ENCODE results near the gene ROBO1. TPM values are rescaled to one million over a fixed set of nuclear protein-coding genes. Genes with fewer than 3 reads are reported as not detected.

ROBO1 gene
- total RNA-seq, 2 experiments from 2014 or later, result 3.0 to 3.1 TPM

DNA sequence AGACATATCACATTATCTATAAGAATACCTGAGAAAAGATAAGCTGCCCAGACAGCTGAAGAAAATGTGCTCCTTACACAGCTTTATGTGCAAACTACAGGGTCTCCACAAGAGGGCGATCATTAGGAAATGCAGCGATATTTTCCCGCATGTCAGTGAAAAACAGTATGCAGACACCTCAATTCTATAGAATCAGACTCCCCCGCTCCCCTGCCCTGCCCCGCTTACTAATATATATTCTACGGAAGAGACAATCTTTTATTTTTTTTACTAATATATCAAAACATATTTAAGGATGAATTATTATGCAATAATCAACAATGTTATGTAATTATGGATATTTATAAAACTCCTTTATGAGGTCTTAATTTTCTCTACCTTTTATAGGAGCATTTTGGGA is 681.3 kb downstream of the ROBO1 start:
- ATAC-seq, result peak; percentile 57
- CTCF ChIA-PET, result interaction anchor here (0.6 to 1.4 kb wide), 7 partner anchors 15 to 429 kb away, joined by 3 to 4 read pairs (median 3); no protein-coding TSS in a partner anchor

DNA sequence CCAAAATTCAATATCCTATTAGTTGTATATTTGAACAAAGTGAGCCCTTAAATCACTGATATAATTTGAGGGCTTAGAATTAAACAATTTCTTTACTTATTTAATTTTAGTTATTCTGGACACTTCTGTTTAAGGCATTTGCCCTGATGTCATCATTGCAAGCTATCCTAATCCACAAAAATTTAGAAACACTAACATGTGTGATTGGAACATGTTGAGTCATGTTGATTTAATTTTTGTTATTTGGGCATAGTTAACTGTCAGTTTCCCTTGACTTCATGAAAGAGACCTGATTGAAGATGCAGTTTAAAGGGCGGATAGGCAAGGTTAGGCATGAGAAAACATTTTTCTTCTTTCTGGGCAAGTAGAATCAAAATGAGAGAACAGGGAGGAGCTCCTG is 682.6 kb downstream of the ROBO1 start:
- H3K36me3 Mint-ChIP-seq (ENCODE audit: low read depth), result no peaks in the 10 kb centered on the region
- CTCF ChIA-PET, result no interaction called here
- POLR2A ChIA-PET, result no interaction called here
- H3K27me3 Mint-ChIP-seq (ENCODE audit: low read depth), result no peaks in the 10 kb centered on the region
- ATAC-seq (no peak), DNase-seq (no peak)
- no peak overlapping the region for H3K27ac Mint-ChIP-seq
- H3K9me3 Mint-ChIP-seq (ENCODE audit: insufficient read depth), result no peaks in the 10 kb centered on the region
- H3K4me3 Mint-ChIP-seq, result no peak overlapping the region
- H3K4me1 Mint-ChIP-seq (ENCODE audit: low read depth), result no peaks in the 10 kb centered on the region

More for the DNA sequence above, 681.3 kb downstream of the ROBO1 start:
- Mint-ChIP-seq H3K4me1 (ENCODE audit: low read depth) (no peaks in the 10 kb centered on the region), H3K27me3 (ENCODE audit: low read depth) (no peaks in the 10 kb centered on the region), H3K4me3 (no peak overlapping the region), H3K36me3 (ENCODE audit: low read depth) (no peaks in the 10 kb centered on the region), H3K9me3 (ENCODE audit: insufficient read depth) (no peaks in the 10 kb centered on the region), H3K27ac (no peak overlapping the region)
- POLR2A ChIA-PET, result no interaction called here
- peak; percentile 42 for DNase-seq

DNA sequence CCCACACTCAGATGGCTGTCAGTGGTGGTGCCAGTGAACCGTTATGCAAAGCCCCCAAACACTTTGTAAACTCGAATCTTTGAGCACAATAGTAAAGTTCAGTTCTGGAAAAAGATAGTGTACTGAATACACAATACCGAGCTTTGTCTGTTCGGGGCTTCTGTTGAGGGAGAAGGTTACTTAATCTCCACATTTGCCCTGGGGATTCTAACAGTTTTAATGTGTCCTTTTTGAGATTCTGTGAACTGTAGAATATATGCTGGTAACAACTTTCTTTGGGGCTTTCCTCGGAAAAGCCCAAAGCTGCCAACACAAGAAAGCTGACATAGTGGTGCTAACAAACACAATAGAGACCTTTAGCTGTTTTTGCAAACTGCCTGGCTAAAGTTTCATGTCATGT is 686.5 kb downstream of the ROBO1 start:
- no peaks in the 10 kb centered on the region for H3K36me3 Mint-ChIP-seq (ENCODE audit: low read depth)
- ATAC-seq (no peak), DNase-seq (no peak)
- CTCF ChIA-PET, result no interaction called here
- no peak overlapping the region for H3K4me3 Mint-ChIP-seq
- H3K9me3 Mint-ChIP-seq (ENCODE audit: insufficient read depth), result no peaks in the 10 kb centered on the region
- POLR2A ChIA-PET, result no interaction called here
- H3K27me3 Mint-ChIP-seq (ENCODE audit: low read depth), result no peaks in the 10 kb centered on the region
- no peaks in the 10 kb centered on the region for H3K4me1 Mint-ChIP-seq (ENCODE audit: low read depth)
- H3K27ac Mint-ChIP-seq, result no peak overlapping the region

DNA sequence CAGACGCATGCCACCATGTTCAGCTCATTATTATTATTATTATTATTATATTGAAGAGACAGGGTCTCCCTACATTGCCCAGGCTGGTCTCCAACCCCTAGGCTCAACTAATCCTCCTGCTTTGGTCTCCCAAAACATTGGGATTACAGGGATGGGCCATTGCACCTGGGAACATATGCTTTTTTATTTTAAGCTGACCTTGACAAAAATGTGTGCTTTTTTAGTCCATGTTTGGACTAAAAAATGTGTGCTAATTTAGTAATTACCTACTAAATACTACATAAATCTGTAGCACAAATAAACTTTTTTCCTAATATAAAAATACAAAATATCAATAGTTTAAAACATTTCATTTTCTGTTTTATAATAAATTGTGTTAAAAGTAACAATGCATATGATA is 693.2 kb downstream of the ROBO1 start:
- H3K36me3 Mint-ChIP-seq (ENCODE audit: low read depth), result no peaks in the 10 kb centered on the region
- CTCF ChIA-PET, result no interaction called here
- H3K9me3 Mint-ChIP-seq (ENCODE audit: insufficient read depth), result no peaks in the 10 kb centered on the region
- ATAC-seq (no peak), DNase-seq (no peak)
- no peak overlapping the region for H3K4me3 Mint-ChIP-seq
- H3K27me3 Mint-ChIP-seq (ENCODE audit: low read depth), result no peaks in the 10 kb centered on the region
- POLR2A ChIA-PET, result no interaction called here
- H3K27ac Mint-ChIP-seq, result no peak overlapping the region
- no peaks in the 10 kb centered on the region for H3K4me1 Mint-ChIP-seq (ENCODE audit: low read depth)

DNA sequence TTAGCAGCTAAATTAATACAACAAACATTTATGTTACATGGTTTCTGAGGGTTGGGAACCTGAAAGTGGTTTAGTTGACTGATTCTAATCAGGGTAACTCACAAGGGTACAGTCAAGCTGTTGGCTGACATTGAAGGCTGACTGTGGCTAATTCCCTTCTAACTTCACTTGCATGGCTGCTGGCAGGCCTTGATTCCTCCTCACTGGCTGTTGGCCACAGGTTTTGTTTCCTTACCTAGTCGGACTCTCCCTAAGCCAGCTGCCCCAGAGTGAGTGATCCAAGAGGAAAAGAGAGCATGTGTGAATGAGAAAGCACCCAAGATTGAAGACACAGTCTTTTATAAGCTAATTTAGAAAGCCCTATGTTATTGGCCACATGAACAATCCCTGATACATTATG is 700.1 kb downstream of the ROBO1 start:
- H3K27ac Mint-ChIP-seq, result no peak overlapping the region
- no peak overlapping the region for H3K4me3 Mint-ChIP-seq
- no peaks in the 10 kb centered on the region for H3K9me3 Mint-ChIP-seq (ENCODE audit: insufficient read depth)
- ATAC-seq (no peak), DNase-seq (no peak)
- ChIA-PET POLR2A (no interaction called here), CTCF (no interaction called here)
- no peaks in the 10 kb centered on the region for H3K27me3 Mint-ChIP-seq (ENCODE audit: low read depth)
- no peaks in the 10 kb centered on the region for H3K36me3 Mint-ChIP-seq (ENCODE audit: low read depth)
- no peaks in the 10 kb centered on the region for H3K4me1 Mint-ChIP-seq (ENCODE audit: low read depth)

DNA sequence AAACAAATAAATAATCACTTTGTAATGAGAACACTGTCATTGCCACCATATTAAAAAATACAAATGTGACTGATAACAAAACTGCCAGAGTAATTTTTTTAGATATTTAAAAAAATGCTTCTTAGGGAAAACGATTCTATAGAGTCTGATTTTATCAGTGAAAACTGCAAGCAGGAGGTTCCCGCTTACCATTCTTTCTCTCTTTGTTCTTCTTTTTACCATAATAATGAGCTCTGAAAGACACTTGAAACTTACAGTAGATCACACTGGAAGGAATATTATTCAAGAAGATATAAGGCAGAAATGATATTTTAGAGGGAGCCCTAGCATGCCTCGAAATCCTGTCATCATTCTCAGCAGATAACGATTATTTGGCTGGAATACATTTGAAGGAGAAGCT is 701.3 kb downstream of the ROBO1 start:
- no peaks in the 10 kb centered on the region for H3K27me3 Mint-ChIP-seq (ENCODE audit: low read depth)
- no peaks in the 10 kb centered on the region for H3K36me3 Mint-ChIP-seq (ENCODE audit: low read depth)
- H3K4me1 Mint-ChIP-seq (ENCODE audit: low read depth), result no peaks in the 10 kb centered on the region
- ATAC-seq (no peak), DNase-seq (no peak)
- CTCF ChIA-PET, result no interaction called here
- POLR2A ChIA-PET, result no interaction called here
- H3K4me3 Mint-ChIP-seq, result no peak overlapping the region
- no peaks in the 10 kb centered on the region for H3K9me3 Mint-ChIP-seq (ENCODE audit: insufficient read depth)
- no peak overlapping the region for H3K27ac Mint-ChIP-seq

DNA sequence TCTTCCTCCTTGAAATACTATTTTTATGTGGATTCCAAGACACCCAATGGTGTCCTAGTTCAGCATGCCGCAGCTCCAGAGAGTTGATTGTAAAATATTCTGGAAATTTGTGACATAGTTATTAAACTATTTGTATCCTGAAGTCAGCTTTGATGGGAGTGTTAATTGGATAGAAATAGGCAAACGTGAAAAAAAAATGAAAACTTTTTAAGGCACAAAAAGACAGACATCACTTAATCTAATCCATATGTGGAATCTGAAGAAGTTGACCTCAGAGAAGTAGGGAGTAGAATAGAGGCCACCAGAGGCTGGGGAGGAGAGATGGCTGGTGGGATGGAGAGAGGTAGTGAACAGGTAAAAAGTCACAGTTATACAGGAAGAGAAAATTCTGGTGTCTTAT is 704.2 kb downstream of the ROBO1 start:
- Mint-ChIP-seq H3K36me3 (ENCODE audit: low read depth) (no peaks in the 10 kb centered on the region), H3K4me3 (no peak overlapping the region), H3K4me1 (ENCODE audit: low read depth) (no peaks in the 10 kb centered on the region), H3K9me3 (ENCODE audit: insufficient read depth) (peaks cover 12% of the 10 kb centered on the region), H3K27me3 (ENCODE audit: low read depth) (no peaks in the 10 kb centered on the region), H3K27ac (no peak overlapping the region)
- ChIA-PET CTCF (no interaction called here), POLR2A (no interaction called here)
- ATAC-seq (no peak), DNase-seq (no peak)

DNA sequence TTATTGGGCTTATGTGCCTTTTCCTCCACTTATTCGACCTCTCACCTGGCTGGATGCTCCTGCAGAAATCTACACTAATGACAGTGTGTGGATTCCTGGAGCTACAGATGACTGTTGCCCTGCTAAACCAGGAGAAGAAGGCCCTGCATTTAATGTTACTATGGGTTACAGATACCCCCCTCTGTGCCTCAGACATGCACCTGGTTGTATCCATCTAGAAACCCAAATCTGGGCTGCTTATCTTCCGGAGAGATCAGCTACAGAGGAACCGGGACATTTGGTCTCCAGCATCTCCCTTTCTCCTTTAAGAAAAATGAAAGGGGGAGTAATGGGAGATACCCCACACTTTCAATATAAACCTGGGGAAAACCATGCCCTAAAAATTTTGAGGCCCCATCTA is 710.0 kb downstream of the ROBO1 start:
- ChIA-PET POLR2A (no interaction called here), CTCF (no interaction called here)
- H3K27me3 Mint-ChIP-seq (ENCODE audit: low read depth), result no peaks in the 10 kb centered on the region
- H3K4me1 Mint-ChIP-seq (ENCODE audit: low read depth), result no peaks in the 10 kb centered on the region
- no peak overlapping the region for H3K27ac Mint-ChIP-seq
- H3K9me3 Mint-ChIP-seq (ENCODE audit: insufficient read depth), result peaks cover 26% of the 10 kb centered on the region
- no peaks in the 10 kb centered on the region for H3K36me3 Mint-ChIP-seq (ENCODE audit: low read depth)
- no peak for DNase-seq
- no peak for ATAC-seq
- H3K4me3 Mint-ChIP-seq, result no peak overlapping the region

DNA sequence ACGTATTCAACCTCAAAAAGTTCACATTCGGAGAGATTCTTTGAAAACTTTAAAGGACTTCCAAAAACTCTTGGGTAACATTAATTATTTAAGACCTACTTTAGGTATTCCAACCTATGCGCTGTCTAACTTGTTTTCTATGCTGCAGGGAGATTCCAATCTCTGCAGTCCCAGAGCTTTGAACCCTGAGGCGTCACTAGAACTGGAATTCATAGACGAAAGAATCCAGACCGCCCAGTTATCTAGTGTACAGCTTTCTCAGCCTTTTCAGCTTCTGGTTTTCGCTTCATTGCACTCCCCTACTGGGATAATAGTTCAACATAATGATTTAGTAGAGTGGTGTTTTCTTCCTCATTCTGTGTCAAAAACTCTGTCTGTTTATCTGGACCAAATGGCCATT is 711.3 kb downstream of the ROBO1 start:
- no peaks in the 10 kb centered on the region for H3K36me3 Mint-ChIP-seq (ENCODE audit: low read depth)
- no peaks in the 10 kb centered on the region for H3K4me1 Mint-ChIP-seq (ENCODE audit: low read depth)
- H3K9me3 Mint-ChIP-seq (ENCODE audit: insufficient read depth), result peaks cover 34% of the 10 kb centered on the region
- H3K4me3 Mint-ChIP-seq, result no peak overlapping the region
- ChIA-PET CTCF (no interaction called here), POLR2A (no interaction called here)
- ATAC-seq, result no peak
- H3K27me3 Mint-ChIP-seq (ENCODE audit: low read depth), result no peaks in the 10 kb centered on the region
- DNase-seq, result no peak
- no peak overlapping the region for H3K27ac Mint-ChIP-seq

DNA sequence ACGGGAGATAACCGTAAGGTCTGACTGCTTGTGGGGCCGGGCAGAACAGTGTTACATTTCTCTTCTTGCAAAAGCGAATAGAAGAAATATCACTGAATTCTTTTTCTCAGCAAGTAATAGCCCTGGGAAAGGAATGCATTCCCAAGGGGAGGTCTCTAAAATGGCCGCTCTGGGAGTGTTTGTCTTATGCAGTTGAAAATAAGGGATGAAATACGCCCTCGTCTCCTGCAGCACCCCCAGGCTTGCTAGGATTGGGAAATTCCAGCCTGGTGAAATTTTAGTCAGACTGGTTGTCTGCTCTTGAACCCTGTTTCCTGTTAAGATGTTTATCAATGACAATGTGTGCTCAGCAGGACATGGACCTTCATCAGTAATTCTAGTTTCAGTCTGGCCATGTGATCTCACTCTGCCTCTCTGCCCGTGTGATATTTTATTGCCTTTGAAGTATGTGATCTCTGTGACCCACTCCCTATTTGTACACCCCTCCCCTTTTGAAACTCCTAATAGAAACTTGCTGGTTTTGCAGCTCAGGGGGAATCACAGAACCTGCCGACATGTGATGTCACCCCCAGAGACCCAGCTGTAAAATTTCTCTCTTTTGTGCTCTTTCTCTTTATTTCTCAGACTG is 715.6 kb downstream of the ROBO1 start:
- ATAC-seq, result no peak
- Mint-ChIP-seq H3K27ac (no peak overlapping the region), H3K4me3 (no peak overlapping the region), H3K36me3 (ENCODE audit: low read depth) (no peaks in the 10 kb centered on the region), H3K9me3 (ENCODE audit: insufficient read depth) (peaks cover 26% of the 10 kb centered on the region), H3K27me3 (ENCODE audit: low read depth) (no peaks in the 10 kb centered on the region), H3K4me1 (ENCODE audit: low read depth) (no peaks in the 10 kb centered on the region)
- ChIA-PET CTCF (no interaction called here), POLR2A (no interaction called here)
- no peak for DNase-seq

DNA sequence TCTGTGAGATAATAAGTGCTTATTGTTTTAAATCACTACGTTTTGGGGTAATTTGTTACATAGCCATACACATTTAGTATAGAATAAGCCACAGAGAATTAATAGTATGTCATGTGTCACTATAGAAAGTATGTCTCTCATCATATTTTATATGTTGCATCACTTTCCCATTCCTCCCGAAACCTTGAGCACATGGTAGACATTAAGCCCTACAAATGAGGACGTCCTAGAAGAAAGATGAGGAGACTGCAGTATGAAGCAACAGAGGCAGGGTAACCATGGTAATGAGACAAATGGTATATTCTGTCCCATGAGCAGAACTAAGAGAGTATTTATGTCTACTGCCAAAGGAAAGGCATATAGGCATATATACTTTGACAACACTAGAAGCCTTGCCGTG is 720.2 kb downstream of the ROBO1 start:
- CTCF ChIA-PET, result no interaction called here
- no peaks in the 10 kb centered on the region for H3K36me3 Mint-ChIP-seq (ENCODE audit: low read depth)
- H3K4me3 Mint-ChIP-seq, result no peak overlapping the region
- no peaks in the 10 kb centered on the region for H3K27me3 Mint-ChIP-seq (ENCODE audit: low read depth)
- H3K9me3 Mint-ChIP-seq (ENCODE audit: insufficient read depth), result peaks cover 11% of the 10 kb centered on the region
- DNase-seq (no peak), ATAC-seq (no peak)
- no peak overlapping the region for H3K27ac Mint-ChIP-seq
- H3K4me1 Mint-ChIP-seq (ENCODE audit: low read depth), result no peaks in the 10 kb centered on the region
- POLR2A ChIA-PET, result no interaction called here

DNA sequence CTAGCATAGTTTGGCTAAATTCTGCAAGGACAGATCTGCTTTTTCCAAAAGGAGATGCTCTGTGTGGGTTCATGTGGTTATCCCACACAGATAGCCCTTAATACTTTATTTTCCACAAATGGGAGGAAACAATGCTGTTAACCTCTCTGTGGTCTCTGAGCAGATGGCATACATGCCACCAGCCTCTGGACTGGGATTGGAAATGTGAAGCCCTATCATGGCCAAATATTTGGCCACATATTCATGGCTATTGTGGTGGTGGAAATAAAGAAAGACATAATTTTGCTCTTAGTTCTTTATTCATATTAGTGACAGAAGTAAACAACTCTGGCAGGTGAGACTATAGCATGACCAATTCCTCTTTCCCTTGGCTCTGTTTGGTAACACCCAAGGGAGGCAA is 726.2 kb downstream of the ROBO1 start:
- CTCF ChIA-PET, result no interaction called here

DNA sequence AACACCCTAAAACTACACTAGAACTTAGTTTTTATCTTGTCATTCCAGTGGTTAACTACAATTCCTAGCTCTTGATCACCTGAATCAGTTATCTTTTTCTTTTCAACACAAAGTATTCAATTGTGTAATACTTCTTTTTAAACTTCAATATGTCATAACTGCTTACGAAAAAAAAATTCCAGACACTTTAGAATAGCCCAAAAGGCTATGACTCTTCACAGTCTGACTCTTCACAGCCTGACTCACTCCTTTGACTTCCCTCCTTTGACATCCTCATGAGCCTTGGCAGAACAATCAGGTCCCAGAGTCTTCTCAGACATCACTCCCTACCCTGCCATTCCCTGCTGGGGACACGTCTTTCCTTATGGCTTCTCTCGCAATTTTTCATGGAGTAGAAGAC is 727.1 kb downstream of the ROBO1 start:
- Mint-ChIP-seq H3K36me3 (ENCODE audit: low read depth) (no peaks in the 10 kb centered on the region), H3K4me1 (ENCODE audit: low read depth) (no peaks in the 10 kb centered on the region), H3K27ac (no peak overlapping the region), H3K27me3 (ENCODE audit: low read depth) (no peaks in the 10 kb centered on the region), H3K4me3 (no peak overlapping the region), H3K9me3 (ENCODE audit: insufficient read depth) (no peaks in the 10 kb centered on the region)
- CTCF ChIA-PET, result no interaction called here
- POLR2A ChIA-PET, result no interaction called here
- no peak for ATAC-seq
- DNase-seq, result no peak

More for the DNA sequence above, 726.2 kb downstream of the ROBO1 start:
- H3K27me3 Mint-ChIP-seq (ENCODE audit: low read depth), result no peaks in the 10 kb centered on the region
- no peaks in the 10 kb centered on the region for H3K4me1 Mint-ChIP-seq (ENCODE audit: low read depth)
- DNase-seq (no peak), ATAC-seq (no peak)
- no peaks in the 10 kb centered on the region for H3K36me3 Mint-ChIP-seq (ENCODE audit: low read depth)
- POLR2A ChIA-PET, result no interaction called here
- no peaks in the 10 kb centered on the region for H3K9me3 Mint-ChIP-seq (ENCODE audit: insufficient read depth)
- no peak overlapping the region for H3K27ac Mint-ChIP-seq
- H3K4me3 Mint-ChIP-seq, result no peak overlapping the region

All from activated CD8-positive, alpha-beta T cell treated with anti-CD3 and anti-CD28 coated beads, Interleukin-2, amount 10 ng/mL, durations not matched to agents 7 days and 5 days (primary cell).